HG02610 (cell line): ENCODE results near the gene CHRNG.
"Not testable (repeated sequence)": the region's sequence is repeated elsewhere in the genome, so short reads cannot be mapped to it uniquely, and the experiment has no call there.

Experiments used
- ATAC-seq: cut with Tn5 transposase; IDR thresholded peaks from one replicate; pipeline ENCODE4 v1.9.1; 2021; ENCODE audit warnings: mild to moderate bottlenecking, moderate library complexity; ENCODE audit not compliant: unreplicated experiment

The CHRNG gene

GRCh38 chr2:232543491-232543890 is 4.0 kb downstream of the CHRNG start:
- no peak for ATAC-seq

GRCh38 chr2:232543928-232544631 is 4.6 kb downstream of the CHRNG start:
- ATAC-seq, result no peak

GRCh38 chr2:232544674-232545073 is 5.2 kb downstream of the CHRNG start:
- ATAC-seq, result no peak

GRCh38 chr2:232545511-232546375 is 6.3 kb downstream of the CHRNG start:
- ATAC-seq, result no peak

- no peak for ATAC-seq
These were observed 8.5 kb downstream of the CHRNG start for GRCh38 chr2:232547991-232548390.

- no peak for ATAC-seq
These were observed 10.3 kb downstream of the CHRNG start for GRCh38 chr2:232549655-232550353.

- ATAC-seq, result peak; percentile 92
These were observed 11.1 kb downstream of the CHRNG start, which contains the start of the genes EIF4E2 and TIGD1 for GRCh38 chr2:232550354-232551249. EIF4E2 (plus strand) TSS chr2:232550689; CDS start chr2:232550725, 36 bp downstream. TIGD1 (minus strand) TSS chr2:232550557; CDS start chr2:232549882, 675 bp downstream.

GRCh38 chr2:232551250-232551638 is 11.8 kb downstream of the CHRNG start:
- no peak for ATAC-seq

GRCh38 chr2:232551776-232552175 is 12.3 kb downstream of the CHRNG start:
- no peak for ATAC-seq

GRCh38 chr2:232556426-232556825 is 16.9 kb downstream of the CHRNG start:
- ATAC-seq, result no peak

- no peak for ATAC-seq
These were observed 23.1 kb downstream of the CHRNG start for GRCh38 chr2:232562515-232563151.

- ATAC-seq, result no peak
These were observed 24.1 kb downstream of the CHRNG start for GRCh38 chr2:232563580-232563979.

- no peak for ATAC-seq
These were observed 28.2 kb downstream of the CHRNG start for GRCh38 chr2:232567721-232568120.

- ATAC-seq, result no peak
These were observed 28.7 kb downstream of the CHRNG start for GRCh38 chr2:232568161-232568560.

GRCh38 chr2:232569541-232569940 is 30.0 kb downstream of the CHRNG start:
- ATAC-seq, result no peak

GRCh38 chr2:232570481-232570880 is 31.0 kb downstream of the CHRNG start:
- not testable (repeated sequence) for ATAC-seq

GRCh38 chr2:232571026-232571474 is 31.6 kb downstream of the CHRNG start:
- no peak for ATAC-seq

GRCh38 chr2:232573042-232573441 is 33.5 kb downstream of the CHRNG start:
- no peak for ATAC-seq

GRCh38 chr2:232573771-232574435 is 34.4 kb downstream of the CHRNG start:
- no peak for ATAC-seq
